Measurements from ENCODE around the gene FAM185A.
A peak's percentile ranks its signal among the peaks of the same experiment; 100 is the strongest.

Gene FAM185A

DNA sequence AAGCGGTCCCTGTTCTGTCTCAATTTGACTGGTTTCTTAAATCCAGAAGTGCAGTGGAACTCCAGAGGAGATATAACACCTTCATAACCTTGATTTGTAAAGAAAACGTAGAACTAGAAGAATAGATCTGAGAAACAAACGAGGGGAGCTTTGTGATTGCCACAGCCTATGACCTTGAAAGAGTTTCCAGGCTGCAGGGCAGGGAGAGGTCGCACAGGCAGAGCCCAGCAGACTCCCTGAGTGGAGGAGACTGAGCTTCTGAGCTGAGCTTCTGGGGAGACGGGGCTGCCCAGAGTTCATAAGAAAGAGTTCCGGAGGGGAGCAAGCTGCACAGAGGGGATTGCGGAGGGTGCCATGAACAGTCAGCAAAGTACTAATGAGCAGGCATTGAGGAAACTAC, 57.8 kb downstream of the FAM185A start:
- WGBS, result 96% methylated on average over 7 of the region's 7 CpGs

DNA sequence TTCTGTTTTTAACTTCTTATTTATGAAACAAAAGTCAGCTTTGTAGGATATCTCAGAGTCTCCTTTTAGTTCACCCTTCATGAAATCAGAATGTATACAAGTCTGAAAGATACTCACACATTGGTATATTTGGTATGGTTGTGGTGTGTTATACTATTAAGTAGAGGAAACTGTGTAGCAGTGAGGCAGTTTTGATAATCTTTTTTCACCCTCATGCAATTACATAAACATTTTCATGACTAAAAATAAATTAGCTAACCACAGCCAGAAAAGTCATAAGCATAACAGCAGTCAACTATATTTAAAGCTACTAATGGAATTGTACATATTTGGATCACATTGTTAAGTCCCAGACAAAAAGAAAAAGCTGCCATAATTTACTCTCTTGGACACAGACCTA, 62.1 kb downstream of the FAM185A start:
- H2BK15ac ChIP-seq (ENCODE audit: low read depth, poor library complexity, severe bottlenecking), result no peak overlapping the region
- no peak overlapping the region for H3K4me3 ChIP-seq (ENCODE audit: insufficient read depth in 1 of 2, low read depth in 1 of 2, low read length in 2 of 2)
- H3K14ac ChIP-seq (ENCODE audit: low read length in 2 of 2), result no peak overlapping the region
- H3K9me3 ChIP-seq (ENCODE audit: control insufficient read depth, low read length), result no peaks in the 10 kb centered on the region
- no peaks in the 10 kb centered on the region for H3K79me1 ChIP-seq (replicated peaks; ENCODE audit: low read length, poor library complexity, severe bottlenecking)
- H3K4me1 ChIP-seq (ENCODE audit: control insufficient read depth, insufficient read depth, low read depth, low read length), result peaks cover 3% of the 10 kb centered on the region
- H2AK5ac ChIP-seq (ENCODE audit: low read length, severe bottlenecking), result no peak overlapping the region
- no peak overlapping the region for H3K4me2 ChIP-seq (ENCODE audit: low read length, poor library complexity, severe bottlenecking)
- H4K8ac ChIP-seq (ENCODE audit: low read length), result no peak overlapping the region
- H3K36me3 ChIP-seq (ENCODE audit: control insufficient read depth in 1 of 2, insufficient read depth in 2 of 2, low read depth in 1 of 2, low read length in 2 of 2), result peaks cover 0 to 4% of the 10 kb centered on the region in 2 experiments
- no peak overlapping the region for H3K9ac ChIP-seq (ENCODE audit: low read length)
- no peak overlapping the region for H2BK120ac ChIP-seq (ENCODE audit: low read depth, low read length)
- H4K91ac ChIP-seq (ENCODE audit: low read length), result no peak overlapping the region
- H3K4ac ChIP-seq (ENCODE audit: low read depth in 1 of 2, low read length in 2 of 2), result no peak overlapping the region
- H2BK12ac ChIP-seq (ENCODE audit: low read length in 2 of 2), result no peak overlapping the region
- H3K18ac ChIP-seq (ENCODE audit: low read depth in 1 of 2, low read length in 2 of 2), result no peak overlapping the region
- no peak overlapping the region for H2BK5ac ChIP-seq (ENCODE audit: low read depth, low read length, poor library complexity, severe bottlenecking)
- H3K23ac ChIP-seq (ENCODE audit: low read length in 2 of 2), result no peak overlapping the region
- H2AFZ ChIP-seq (ENCODE audit: low read depth, low read length), result no peak overlapping the region
- H3K27ac ChIP-seq (ENCODE audit: low read length, poor library complexity, severe bottlenecking), result no peak overlapping the region
- no peaks in the 10 kb centered on the region for H3K27me3 ChIP-seq (ENCODE audit: control insufficient read depth in 1 of 2, insufficient read depth in 1 of 2, low read length in 2 of 2)
- DNase-seq, result no peak

More for the DNA sequence above, 57.8 kb downstream of the FAM185A start:
- no peak overlapping the region for H2AK5ac ChIP-seq (ENCODE audit: low read length, severe bottlenecking)
- H2BK5ac ChIP-seq (ENCODE audit: low read depth, low read length, poor library complexity, severe bottlenecking), result no peak overlapping the region
- no peak overlapping the region for H4K91ac ChIP-seq (ENCODE audit: low read length)
- no peak overlapping the region for H3K14ac ChIP-seq (ENCODE audit: low read length in 2 of 2)
- no peak overlapping the region for H3K9ac ChIP-seq (ENCODE audit: low read length)
- no peak overlapping the region for H2AFZ ChIP-seq (ENCODE audit: low read depth, low read length)
- no peak overlapping the region for H3K23ac ChIP-seq (ENCODE audit: low read length in 2 of 2)
- H3K4me2 ChIP-seq (ENCODE audit: low read length, poor library complexity, severe bottlenecking), result no peak overlapping the region
- no peaks in the 10 kb centered on the region for H3K9me3 ChIP-seq (ENCODE audit: control insufficient read depth, low read length)
- H3K4ac ChIP-seq (ENCODE audit: low read depth in 1 of 2, low read length in 2 of 2), result no peak overlapping the region
- peaks cover 0 to 4% of the 10 kb centered on the region in 2 experiments for H3K36me3 ChIP-seq (ENCODE audit: control insufficient read depth in 1 of 2, insufficient read depth in 2 of 2, low read depth in 1 of 2, low read length in 2 of 2)
- H2BK12ac ChIP-seq (ENCODE audit: low read length in 2 of 2), result no peak overlapping the region
- no peak overlapping the region for H3K18ac ChIP-seq (ENCODE audit: low read depth in 1 of 2, low read length in 2 of 2)
- H2BK120ac ChIP-seq (ENCODE audit: low read depth, low read length), result no peak overlapping the region
- no peaks in the 10 kb centered on the region for H3K79me1 ChIP-seq (replicated peaks; ENCODE audit: low read length, poor library complexity, severe bottlenecking)
- H4K8ac ChIP-seq (ENCODE audit: low read length), result no peak overlapping the region
- H3K27ac ChIP-seq (ENCODE audit: low read length, poor library complexity, severe bottlenecking), result no peak overlapping the region
- H2BK15ac ChIP-seq (ENCODE audit: low read depth, poor library complexity, severe bottlenecking), result no peak overlapping the region
- H3K4me1 ChIP-seq (ENCODE audit: control insufficient read depth, insufficient read depth, low read depth, low read length), result no peaks in the 10 kb centered on the region
- H3K4me3 ChIP-seq (ENCODE audit: insufficient read depth in 1 of 2, low read depth in 1 of 2, low read length in 2 of 2), result no peak overlapping the region
- no peak for DNase-seq
- no peaks in the 10 kb centered on the region for H3K27me3 ChIP-seq (ENCODE audit: control insufficient read depth in 1 of 2, insufficient read depth in 1 of 2, low read length in 2 of 2)

- no peak overlapping the region for H3K4me2 ChIP-seq (ENCODE audit: low read length, poor library complexity, severe bottlenecking)
- no peak overlapping the region for H3K14ac ChIP-seq (ENCODE audit: low read length in 2 of 2)
- H2AFZ ChIP-seq (ENCODE audit: low read depth, low read length), result no peak overlapping the region
- WGBS, result 88% methylated on average over 3 of the region's 8 CpGs
- H3K27ac ChIP-seq (ENCODE audit: low read length, poor library complexity, severe bottlenecking), result no peak overlapping the region
- H3K9ac ChIP-seq (ENCODE audit: low read length), result no peak overlapping the region
- H3K4ac ChIP-seq (ENCODE audit: low read depth in 1 of 2, low read length in 2 of 2), result no peak overlapping the region
- H4K8ac ChIP-seq (ENCODE audit: low read length), result no peak overlapping the region
- no peaks in the 10 kb centered on the region for H3K27me3 ChIP-seq (ENCODE audit: control insufficient read depth in 1 of 2, insufficient read depth in 1 of 2, low read length in 2 of 2)
- no peaks in the 10 kb centered on the region for H3K9me3 ChIP-seq (ENCODE audit: control insufficient read depth, low read length)
- peaks cover 3% of the 10 kb centered on the region for H3K4me1 ChIP-seq (ENCODE audit: control insufficient read depth, insufficient read depth, low read depth, low read length)
- no peak overlapping the region for H3K18ac ChIP-seq (ENCODE audit: low read depth in 1 of 2, low read length in 2 of 2)
- H2BK5ac ChIP-seq (ENCODE audit: low read depth, low read length, poor library complexity, severe bottlenecking), result no peak overlapping the region
- H3K79me1 ChIP-seq (replicated peaks; ENCODE audit: low read length, poor library complexity, severe bottlenecking), result no peaks in the 10 kb centered on the region
- DNase-seq, result no peak
- H3K4me3 ChIP-seq (ENCODE audit: insufficient read depth in 1 of 2, low read depth in 1 of 2, low read length in 2 of 2), result no peak overlapping the region
- H3K23ac ChIP-seq (ENCODE audit: low read length in 2 of 2), result no peak overlapping the region
- no peak overlapping the region for H4K91ac ChIP-seq (ENCODE audit: low read length)
- H2BK120ac ChIP-seq (ENCODE audit: low read depth, low read length), result no peak overlapping the region
- no peak overlapping the region for H2BK12ac ChIP-seq (ENCODE audit: low read length in 2 of 2)
- H2BK15ac ChIP-seq (ENCODE audit: low read depth, poor library complexity, severe bottlenecking), result no peak overlapping the region
- no peak overlapping the region for H2AK5ac ChIP-seq (ENCODE audit: low read length, severe bottlenecking)
- peaks cover 0 to 4% of the 10 kb centered on the region in 2 experiments for H3K36me3 ChIP-seq (ENCODE audit: control insufficient read depth in 1 of 2, insufficient read depth in 2 of 2, low read depth in 1 of 2, low read length in 2 of 2)
Observed at GRCh38 chr7:102811942-102812678, 63.3 kb downstream of the FAM185A start.

GRCh38 chr7:102813191-102814024, 64.6 kb downstream of the FAM185A start:
- Histone ChIP-seq H2BK12ac (ENCODE audit: low read length in 2 of 2) (no peak overlapping the region), H3K27me3 (ENCODE audit: control insufficient read depth in 1 of 2, insufficient read depth in 1 of 2, low read length in 2 of 2) (no peaks in the 10 kb centered on the region), H3K9ac (ENCODE audit: low read length) (no peak overlapping the region), H2AK5ac (ENCODE audit: low read length, severe bottlenecking) (peak overlapping the region; percentile 49), H3K36me3 (ENCODE audit: control insufficient read depth in 1 of 2, insufficient read depth in 2 of 2, low read depth in 1 of 2, low read length in 2 of 2) (peaks cover 0 to 4% of the 10 kb centered on the region in 2 experiments), H2BK120ac (ENCODE audit: low read depth, low read length) (no peak overlapping the region), H3K27ac (ENCODE audit: low read length, poor library complexity, severe bottlenecking) (peak overlapping the region; percentile 33), H2BK15ac (ENCODE audit: low read depth, poor library complexity, severe bottlenecking) (no peak overlapping the region), H2BK5ac (ENCODE audit: low read depth, low read length, poor library complexity, severe bottlenecking) (no peak overlapping the region), H3K4me3 (ENCODE audit: insufficient read depth in 1 of 2, low read depth in 1 of 2, low read length in 2 of 2) (no peak overlapping the region), H3K4me1 (ENCODE audit: control insufficient read depth, insufficient read depth, low read depth, low read length) (peaks cover 3% of the 10 kb centered on the region), H3K4ac (ENCODE audit: low read depth in 1 of 2, low read length in 2 of 2) (no peak overlapping the region), H4K8ac (ENCODE audit: low read length) (no peak overlapping the region), H3K14ac (ENCODE audit: low read length in 2 of 2) (no peak overlapping the region), H4K91ac (ENCODE audit: low read length) (no peak overlapping the region), H3K9me3 (ENCODE audit: control insufficient read depth, low read length) (no peaks in the 10 kb centered on the region), H2AFZ (ENCODE audit: low read depth, low read length) (no peak overlapping the region), H3K79me1 (replicated peaks; ENCODE audit: low read length, poor library complexity, severe bottlenecking) (no peaks in the 10 kb centered on the region), H3K4me2 (ENCODE audit: low read length, poor library complexity, severe bottlenecking) (no peak overlapping the region), H3K18ac (ENCODE audit: low read depth in 1 of 2, low read length in 2 of 2) (peak overlapping the region in 1 of 2 experiments; percentile 19), H3K23ac (ENCODE audit: low read length in 2 of 2) (no peak overlapping the region)
- DNase-seq, result no peak
- WGBS, result 100% methylated on average over 1 of the region's 2 CpGs

Measured in mesenchymal stem cell (in vitro differentiated cells and primary cell).